BE2C (cell line): ENCODE data around the gene MEGF11.
A peak's percentile ranks its signal among the peaks of the same experiment; 100 is the strongest.

Experiments used
- DNase-seq: peaks from one replicate; pipeline ENCODE4 v3.0.0-alpha.2; 2020
- H3K27me3 ChIP-seq: fragments of 250-450 bp; sonication (Bioruptor Pico); 2 replicates; pipeline ENCODE4 v1.5.1; 2020; ENCODE audit warnings: mild to moderate bottlenecking
- H3K36me3 ChIP-seq: fragments of 250-450 bp; sonication (Bioruptor Pico); 2 replicates; pipeline ENCODE4 v1.5.1; 2020; ENCODE audit warnings: mild to moderate bottlenecking
- H3K4me1 ChIP-seq: fragments of 250-450 bp; sonication (Bioruptor Pico); 2 replicates; pipeline ENCODE4 v1.5.1; 2020
- H3K4me3 ChIP-seq: 2 replicates; pipeline ENCODE4 v1.5.1; 2011; ENCODE audit warnings: low read depth, low read length
- H3K9me3 ChIP-seq: fragments of 250-450 bp; sonication (Bioruptor Pico); 2 replicates; pipeline ENCODE4 v1.5.1; 2020
- TF ChIP-seq, protein P1 (sequence below): IDR thresholded peaks from 2 replicates; pipeline ENCODE4 v1.5.1; 2012; ENCODE audit warnings: mild to moderate bottlenecking, low read depth, low read length

MEGF11 gene

DNA sequence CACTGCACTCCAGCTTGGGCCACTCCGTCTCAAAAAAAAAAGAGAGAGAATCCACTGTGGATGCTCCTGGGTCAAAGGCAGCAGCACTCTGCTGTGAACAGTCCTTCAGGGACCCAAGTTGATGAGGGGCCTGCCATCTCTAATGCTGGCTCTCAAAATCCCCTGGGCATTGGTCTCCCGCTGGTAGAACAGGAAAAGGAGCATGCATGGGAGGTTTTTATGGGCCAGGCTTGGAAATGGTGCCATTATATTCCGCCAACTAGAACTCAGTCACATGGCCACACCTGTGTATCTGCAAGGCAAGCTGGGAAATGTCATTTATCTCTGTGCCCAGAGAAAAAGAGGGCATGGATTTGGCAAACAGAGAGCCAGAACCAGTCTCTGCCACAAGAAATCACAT, 36.5 kb upstream of the MEGF11 start:
- Histone ChIP-seq H3K27me3 (no peaks in the 10 kb centered on the region), H3K4me3 (no peak overlapping the region), H3K4me1 (peaks cover 15% of the 10 kb centered on the region), H3K36me3 (no peaks in the 10 kb centered on the region), H3K9me3 (no peaks in the 10 kb centered on the region)
- DNase-seq, result no peak
- TF ChIP-seq, protein P1, sequence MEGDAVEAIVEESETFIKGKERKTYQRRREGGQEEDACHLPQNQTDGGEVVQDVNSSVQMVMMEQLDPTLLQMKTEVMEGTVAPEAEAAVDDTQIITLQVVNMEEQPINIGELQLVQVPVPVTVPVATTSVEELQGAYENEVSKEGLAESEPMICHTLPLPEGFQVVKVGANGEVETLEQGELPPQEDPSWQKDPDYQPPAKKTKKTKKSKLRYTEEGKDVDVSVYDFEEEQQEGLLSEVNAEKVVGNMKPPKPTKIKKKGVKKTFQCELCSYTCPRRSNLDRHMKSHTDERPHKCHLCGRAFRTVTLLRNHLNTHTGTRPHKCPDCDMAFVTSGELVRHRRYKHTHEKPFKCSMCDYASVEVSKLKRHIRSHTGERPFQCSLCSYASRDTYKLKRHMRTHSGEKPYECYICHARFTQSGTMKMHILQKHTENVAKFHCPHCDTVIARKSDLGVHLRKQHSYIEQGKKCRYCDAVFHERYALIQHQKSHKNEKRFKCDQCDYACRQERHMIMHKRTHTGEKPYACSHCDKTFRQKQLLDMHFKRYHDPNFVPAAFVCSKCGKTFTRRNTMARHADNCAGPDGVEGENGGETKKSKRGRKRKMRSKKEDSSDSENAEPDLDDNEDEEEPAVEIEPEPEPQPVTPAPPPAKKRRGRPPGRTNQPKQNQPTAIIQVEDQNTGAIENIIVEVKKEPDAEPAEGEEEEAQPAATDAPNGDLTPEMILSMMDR, result no peak

DNA sequence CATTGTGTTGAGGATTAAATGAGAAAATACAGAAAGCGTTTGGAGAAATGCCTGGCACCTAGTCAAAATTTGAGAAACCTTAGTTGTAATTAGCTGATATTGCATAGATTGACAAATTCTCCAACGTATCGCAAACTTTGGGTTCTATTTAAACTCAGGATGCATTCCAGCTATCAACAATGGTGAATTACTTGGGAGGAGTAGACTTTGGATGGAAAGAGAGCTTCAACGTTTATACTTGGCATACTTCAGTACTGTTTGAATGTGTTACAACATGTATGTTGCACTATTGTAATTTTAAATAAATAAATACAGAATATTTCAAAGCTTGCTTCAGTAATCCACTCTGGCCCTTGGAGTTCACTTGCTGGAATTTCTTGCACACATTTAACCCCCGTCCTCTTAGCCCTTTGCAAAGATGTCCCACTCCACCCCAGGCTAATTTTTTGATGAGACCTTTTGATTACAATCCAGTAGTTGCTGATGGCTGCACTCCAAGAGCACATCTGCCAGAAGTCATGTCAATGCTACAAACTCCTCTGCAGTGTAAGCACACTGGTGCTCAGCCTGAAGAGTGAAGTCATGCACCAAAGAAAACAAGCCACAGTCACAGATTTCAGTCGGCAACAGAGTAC, 35.1 kb upstream of the MEGF11 start:
- Histone ChIP-seq H3K4me1 (peaks cover 13% of the 10 kb centered on the region), H3K9me3 (no peaks in the 10 kb centered on the region), H3K36me3 (no peaks in the 10 kb centered on the region), H3K4me3 (no peak overlapping the region), H3K27me3 (no peaks in the 10 kb centered on the region)
- DNase-seq, result no peak
- TF ChIP-seq, protein P1, result no peak

DNA sequence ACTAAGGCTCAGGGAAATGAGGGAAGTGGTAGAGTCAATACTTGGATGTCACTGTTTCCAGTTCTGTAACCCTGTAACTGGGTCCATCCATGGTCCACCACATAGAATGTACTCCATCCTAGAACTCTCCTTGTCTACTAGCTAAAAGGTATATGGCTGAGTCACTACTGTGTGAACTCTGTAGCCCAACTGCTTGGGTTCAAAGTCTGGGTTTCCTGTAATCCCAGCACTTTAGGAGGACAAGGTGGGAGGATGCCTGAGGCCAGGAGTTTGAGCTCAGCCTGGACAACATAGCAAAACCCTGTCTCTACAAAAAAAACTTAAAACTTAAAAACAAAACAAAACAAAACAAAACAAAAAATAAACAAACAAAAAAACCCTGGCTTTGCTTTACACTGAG, 34.5 kb upstream of the MEGF11 start:
- peaks cover 13% of the 10 kb centered on the region for H3K4me1 ChIP-seq
- TF ChIP-seq, protein P1, result no peak
- H3K36me3 ChIP-seq, result no peaks in the 10 kb centered on the region
- DNase-seq, result no peak
- H3K4me3 ChIP-seq, result no peak overlapping the region
- H3K27me3 ChIP-seq, result no peaks in the 10 kb centered on the region
- H3K9me3 ChIP-seq, result no peaks in the 10 kb centered on the region

DNA sequence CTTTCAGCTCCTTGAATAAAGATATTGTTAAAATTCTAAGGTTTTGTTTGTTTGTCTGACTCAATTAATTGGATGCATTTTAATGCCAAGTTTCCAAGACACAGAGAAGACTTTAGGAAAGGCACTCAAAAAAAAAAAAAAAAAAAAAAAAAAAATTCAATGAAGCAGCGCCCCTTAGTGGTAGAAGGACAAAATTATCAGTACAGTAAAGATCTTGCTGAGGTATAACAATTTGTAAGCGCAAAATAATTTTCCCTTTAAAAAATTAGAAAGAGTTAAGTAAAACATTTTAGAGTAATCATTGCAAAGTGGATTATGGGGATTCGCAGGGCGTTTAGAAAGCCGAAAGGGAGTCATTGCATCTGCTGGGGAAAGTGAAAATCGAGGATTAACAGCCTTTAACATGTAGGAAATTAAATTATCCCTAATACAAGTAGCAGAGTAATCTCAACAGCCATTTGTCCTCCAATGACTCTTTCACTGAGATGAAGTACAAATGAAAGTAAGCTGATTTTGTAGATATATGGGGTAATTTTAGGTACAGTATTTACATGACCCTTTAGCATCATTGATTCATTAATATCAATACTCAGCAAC, 34.0 kb upstream of the MEGF11 start:
- Histone ChIP-seq H3K36me3 (no peaks in the 10 kb centered on the region), H3K27me3 (no peaks in the 10 kb centered on the region), H3K4me1 (peaks cover 13% of the 10 kb centered on the region), H3K9me3 (no peaks in the 10 kb centered on the region), H3K4me3 (peak overlapping the region; percentile 25)
- TF ChIP-seq, protein P1, result peak; percentile 56
- DNase-seq, result no peak

DNA sequence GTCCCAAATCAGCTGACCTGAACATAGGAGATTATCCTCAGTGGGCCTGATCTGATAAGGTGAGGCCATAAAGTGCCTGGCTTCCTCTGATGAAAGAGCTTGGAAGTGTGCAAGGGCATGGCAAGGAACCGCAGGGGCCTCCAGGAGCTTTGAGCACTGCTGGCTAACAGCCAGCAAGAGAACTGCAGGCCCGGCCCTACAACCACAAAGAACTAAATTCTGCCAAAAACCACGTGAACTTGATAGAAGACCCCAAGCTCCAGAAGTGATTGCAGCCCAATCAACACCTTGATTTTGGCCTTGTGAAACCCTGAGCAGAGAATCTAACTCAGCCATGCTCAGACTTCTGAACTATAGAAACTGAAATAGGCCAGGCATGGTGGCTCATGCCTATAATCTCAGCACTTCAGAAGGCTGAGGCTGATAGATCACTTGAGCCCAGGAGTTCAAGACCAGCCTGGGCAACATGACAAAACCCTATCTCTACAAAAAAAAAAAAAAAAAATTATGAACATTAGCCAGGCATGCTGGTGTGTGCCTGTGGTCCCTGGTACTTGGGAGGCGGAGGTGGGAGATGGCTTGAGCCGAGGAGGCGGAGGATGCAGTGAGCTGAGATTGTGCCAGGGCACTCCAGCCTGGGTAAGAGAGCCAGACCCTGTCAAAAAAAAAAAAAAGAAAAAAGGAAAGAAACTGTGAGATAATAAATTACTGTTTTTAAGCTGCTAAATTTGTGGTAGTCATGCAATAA, 32.2 kb upstream of the MEGF11 start:
- Histone ChIP-seq H3K9me3 (no peaks in the 10 kb centered on the region; the same call in 1 of the 2 replicates), H3K27me3 (no peaks in the 10 kb centered on the region), H3K4me3 (no peak overlapping the region), H3K4me1 (peaks cover 13% of the 10 kb centered on the region), H3K36me3 (no peaks in the 10 kb centered on the region)
- TF ChIP-seq, protein P1, result no peak
- DNase-seq, result no peak

DNA sequence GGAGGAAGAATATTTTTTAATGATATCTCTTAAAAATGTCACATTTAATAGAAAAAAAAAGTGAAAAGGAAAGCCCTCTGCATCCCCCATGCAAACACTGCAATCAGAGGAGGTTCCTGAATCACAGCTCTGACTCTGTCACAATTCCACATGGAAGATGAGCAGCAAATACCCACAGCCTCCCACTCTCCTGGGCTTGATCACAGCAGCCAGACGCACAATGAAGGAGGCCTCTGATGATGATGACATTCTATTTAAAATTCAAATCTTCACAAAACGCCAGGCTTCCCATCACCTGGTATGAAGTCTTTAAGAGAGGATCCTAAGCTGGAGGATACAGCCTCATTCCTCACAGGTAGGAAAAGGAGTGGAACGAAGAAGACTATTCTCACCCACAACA, 30.7 kb upstream of the MEGF11 start:
- no peak for DNase-seq
- no peaks in the 10 kb centered on the region for H3K27me3 ChIP-seq
- H3K4me1 ChIP-seq, result peaks cover 13% of the 10 kb centered on the region
- H3K9me3 ChIP-seq, result no peaks in the 10 kb centered on the region; the same call in 1 of the 2 replicates
- H3K36me3 ChIP-seq, result no peaks in the 10 kb centered on the region
- TF ChIP-seq, protein P1, result no peak
- H3K4me3 ChIP-seq, result no peak overlapping the region
